Measurements from ENCODE around the gene TRIP11. TPM values are rescaled to one million over a fixed set of nuclear protein-coding genes. Genes with fewer than 3 reads are reported as not detected.
"Not testable (repeated sequence)": the region's sequence is repeated elsewhere in the genome, so short reads cannot be mapped to it uniquely, and the experiment has no call there.

The TRIP11 gene
- total RNA-seq = 10 to 100 TPM; 43.9 to 44.4 TPM

- CTCF ChIA-PET = interaction anchor here (2.3 kb wide), 1 partner anchor 67 kb away, joined by 8 read pairs; the partner anchor contains the start of gene ATXN3
- POLR2A ChIA-PET = interaction anchor here (0.5 to 2.6 kb wide), 9 partner anchors 59 to 725 kb away, joined by 3 to 12 read pairs (median 3); partner anchors contain the start of genes ATXN3, CPSF2, NDUFB1 and TC2N
Observed at GRCh38 chr14:92039719-92040430, at the start of gene TRIP11. TRIP11 (minus strand) TSS chr14:92040059; CDS start chr14:92039685, 374 bp downstream.

GRCh38 chr14:92088494-92088893 lies 48.6 kb upstream of the TRIP11 start:
- CTCF ChIA-PET = no interaction called here
- POLR2A ChIA-PET = interaction anchor here (0.6 to 0.7 kb wide), 2 partner anchors 12 to 193 kb away, joined by 3 read pairs; no protein-coding TSS in a partner anchor

GRCh38 chr14:92074555-92074954 lies 34.7 kb upstream of the TRIP11 start:
- CTCF ChIA-PET = no interaction called here
- POLR2A ChIA-PET = no interaction called here

GRCh38 chr14:92058006-92058917 lies 18.4 kb upstream of the TRIP11 start:
- POLR2A ChIA-PET = no interaction called here
- CTCF ChIA-PET = no interaction called here

GRCh38 chr14:92049781-92050180 lies 9.9 kb upstream of the TRIP11 start:
- ChIA-PET CTCF (no interaction called here), POLR2A (no interaction called here)

- POLR2A ChIA-PET = not testable (repeated sequence)
Observed at GRCh38 chr14:92049221-92049620, 9.4 kb upstream of the TRIP11 start.

GRCh38 chr14:92045904-92046303 lies 6.0 kb upstream of the TRIP11 start:
- POLR2A ChIA-PET, CTCF ChIA-PET: not testable (repeated sequence)

More at GRCh38 chr14:92049221-92049620, 9.4 kb upstream of the TRIP11 start:
- CTCF ChIA-PET = not testable (repeated sequence)

GRCh38 chr14:92041766-92042165 lies 1.9 kb upstream of the TRIP11 start:
- ChIA-PET CTCF (interaction anchor here (0.8 to 2.3 kb wide), 2 partner anchors 12 to 65 kb away, joined by 4 to 8 read pairs; partner anchors contain the start of gene ATXN3), POLR2A (interaction anchor here (2.6 kb wide), 1 partner anchor 65 kb away, joined by 12 read pairs; the partner anchor contains the start of gene ATXN3)

GRCh38 chr14:92041203-92041602 lies 1.3 kb upstream of the TRIP11 start:
- POLR2A ChIA-PET = interaction anchor here (2.6 kb wide), 1 partner anchor 65 kb away, joined by 12 read pairs; the partner anchor contains the start of gene ATXN3
- CTCF ChIA-PET = interaction anchor here (0.8 to 2.3 kb wide), 2 partner anchors 13 to 66 kb away, joined by 4 to 8 read pairs; partner anchors contain the start of gene ATXN3

- POLR2A ChIA-PET = interaction anchor here (0.6 to 2.6 kb wide), 11 partner anchors 9 to 725 kb away, joined by 3 to 12 read pairs (median 3); partner anchors contain the start of genes ATXN3, CPSF2, NDUFB1 and TC2N
- CTCF ChIA-PET = interaction anchor here (0.5 to 2.3 kb wide), 2 partner anchors 66 to 169 kb away, joined by 3 to 8 read pairs; partner anchors contain the start of gene ATXN3
Observed at GRCh38 chr14:92040431-92041051, 682 bp upstream of the TRIP11 start.

- ChIA-PET CTCF (interaction anchor here (2.3 kb wide), 1 partner anchor 68 kb away, joined by 8 read pairs; the partner anchor contains the start of gene ATXN3), POLR2A (interaction anchor here (0.5 to 2.6 kb wide), 4 partner anchors 67 to 494 kb away, joined by 3 to 12 read pairs (median 5); partner anchors contain the start of genes ATXN3, CPSF2 and NDUFB1)
Observed at GRCh38 chr14:92039063-92039718, 668 bp downstream of the TRIP11 start.

GRCh38 chr14:92037989-92038388 lies 1.9 kb downstream of the TRIP11 start:
- POLR2A ChIA-PET = interaction anchor here (0.5 kb wide), 1 partner anchor 33 kb away, joined by 3 read pairs; no protein-coding TSS in a partner anchor

GRCh38 chr14:92035890-92036289 lies 4.0 kb downstream of the TRIP11 start:
- ChIA-PET POLR2A (no interaction called here), CTCF (no interaction called here)

More at GRCh38 chr14:92037989-92038388, 1.9 kb downstream of the TRIP11 start:
- CTCF ChIA-PET = no interaction called here

- CTCF ChIA-PET = no interaction called here
- POLR2A ChIA-PET = interaction anchor here (0.6 kb wide), 1 partner anchor 423 kb away, joined by 3 read pairs; no protein-coding TSS in a partner anchor
Observed at GRCh38 chr14:92033906-92034687, 5.8 kb downstream of the TRIP11 start.

- CTCF ChIA-PET = no interaction called here
- POLR2A ChIA-PET = interaction anchor here (0.7 kb wide), 1 partner anchor 1214 kb away, joined by 6 read pairs; no protein-coding TSS in a partner anchor
Observed at GRCh38 chr14:92033433-92033832, 6.4 kb downstream of the TRIP11 start.

- POLR2A ChIA-PET = no interaction called here
- CTCF ChIA-PET = no interaction called here
Observed at GRCh38 chr14:92026548-92027190, 13.2 kb downstream of the TRIP11 start.

- ChIA-PET POLR2A (no interaction called here), CTCF (interaction anchor here (0.6 kb wide), 1 partner anchor 62 kb away, joined by 3 read pairs; no protein-coding TSS in a partner anchor)
Observed at GRCh38 chr14:92022036-92022435, 17.8 kb downstream of the TRIP11 start.

All from activated CD8-positive, alpha-beta memory T cell treated with anti-CD3 and anti-CD28 coated beads for 36 hours (primary cell).